NCI-H774 (cell line): ENCODE measurements around the gene CALHM4.

Experiments
- DNase-seq: peaks from one replicate; lab custom pipeline; 2025; lab: John Stamatoyannopoulos, UW

CALHM4 gene, protein sequence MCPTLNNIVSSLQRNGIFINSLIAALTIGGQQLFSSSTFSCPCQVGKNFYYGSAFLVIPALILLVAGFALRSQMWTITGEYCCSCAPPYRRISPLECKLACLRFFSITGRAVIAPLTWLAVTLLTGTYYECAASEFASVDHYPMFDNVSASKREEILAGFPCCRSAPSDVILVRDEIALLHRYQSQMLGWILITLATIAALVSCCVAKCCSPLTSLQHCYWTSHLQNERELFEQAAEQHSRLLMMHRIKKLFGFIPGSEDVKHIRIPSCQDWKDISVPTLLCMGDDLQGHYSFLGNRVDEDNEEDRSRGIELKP

GRCh38 chr6:116553451-116553850, at the start of gene CALHM4:
TSS of gene CALHM4 (plus strand) at chr6:116553751. CDS start at chr6:116553794, 43 bp downstream.
- DNase-seq: no peak

DNA sequence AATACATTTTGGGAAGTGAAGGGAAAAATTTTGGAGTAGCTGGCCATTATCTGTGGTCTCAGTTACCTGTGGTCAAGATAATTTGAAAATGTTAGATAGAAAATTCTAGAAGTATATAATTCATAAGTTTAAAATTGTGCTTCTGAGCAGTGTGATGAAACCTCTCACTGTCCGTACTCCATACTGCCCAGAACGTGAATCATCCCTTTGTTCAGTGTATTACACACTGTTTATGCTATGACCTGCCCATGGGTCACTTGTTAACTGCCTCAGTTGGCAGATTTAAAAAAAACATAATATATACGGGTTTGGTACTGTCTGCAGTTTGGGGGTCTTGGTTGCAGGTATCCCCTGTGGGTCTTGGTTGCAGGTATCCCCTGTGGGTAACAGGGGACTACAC, 46.2 kb upstream of the CALHM4 start:
- no peak for DNase-seq

DNA sequence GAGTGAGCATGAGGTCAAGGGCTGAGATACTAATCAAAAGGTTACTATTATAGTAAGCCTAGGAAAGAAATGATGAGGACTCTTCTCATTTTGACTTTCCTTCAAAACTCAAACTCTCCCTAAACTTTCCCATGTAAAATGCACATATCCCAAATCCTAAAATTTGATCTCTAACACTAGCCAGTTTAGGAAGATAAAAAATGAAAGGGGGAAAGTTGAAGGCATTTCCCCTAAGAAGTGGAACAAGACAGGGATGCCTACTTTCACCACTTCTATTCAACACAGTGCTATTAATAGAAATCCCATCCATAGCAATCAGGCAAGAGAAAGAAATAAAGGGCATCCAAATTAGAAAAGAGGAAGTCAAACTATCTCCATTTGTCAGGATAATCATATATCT, 45.0 kb upstream of the CALHM4 start:
- no peak for DNase-seq

- no peak for DNase-seq
These were observed 42.0 kb upstream of the CALHM4 start, which contains the start of gene CALHM5 for GRCh38 chr6:116511424-116512110. TSS of gene CALHM5 (plus strand) at chr6:116511639. CDS start at chr6:116511697, 58 bp downstream.

- no peak for DNase-seq
These were observed 41.4 kb upstream of the CALHM4 start for GRCh38 chr6:116512111-116512559.

DNA sequence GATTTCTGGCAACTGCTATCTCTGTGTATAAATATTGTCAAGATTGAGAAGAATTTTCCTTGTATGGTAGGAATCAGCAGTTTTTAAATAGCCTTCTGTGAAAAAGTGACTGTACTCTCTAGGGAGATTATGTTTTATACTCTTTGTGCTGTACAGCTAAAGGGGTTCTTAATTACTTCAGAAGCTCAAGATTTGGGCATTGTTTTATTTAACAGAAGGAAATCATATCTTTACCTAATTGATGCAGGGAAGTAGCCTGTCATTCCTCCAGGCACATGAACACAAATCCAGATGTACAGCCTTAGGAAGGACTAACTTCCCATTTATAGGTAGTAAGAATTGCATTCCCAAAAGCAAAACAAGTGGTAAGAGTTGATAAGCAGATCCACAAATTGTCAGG, 40.8 kb upstream of the CALHM4 start:
- DNase-seq: no peak

DNA sequence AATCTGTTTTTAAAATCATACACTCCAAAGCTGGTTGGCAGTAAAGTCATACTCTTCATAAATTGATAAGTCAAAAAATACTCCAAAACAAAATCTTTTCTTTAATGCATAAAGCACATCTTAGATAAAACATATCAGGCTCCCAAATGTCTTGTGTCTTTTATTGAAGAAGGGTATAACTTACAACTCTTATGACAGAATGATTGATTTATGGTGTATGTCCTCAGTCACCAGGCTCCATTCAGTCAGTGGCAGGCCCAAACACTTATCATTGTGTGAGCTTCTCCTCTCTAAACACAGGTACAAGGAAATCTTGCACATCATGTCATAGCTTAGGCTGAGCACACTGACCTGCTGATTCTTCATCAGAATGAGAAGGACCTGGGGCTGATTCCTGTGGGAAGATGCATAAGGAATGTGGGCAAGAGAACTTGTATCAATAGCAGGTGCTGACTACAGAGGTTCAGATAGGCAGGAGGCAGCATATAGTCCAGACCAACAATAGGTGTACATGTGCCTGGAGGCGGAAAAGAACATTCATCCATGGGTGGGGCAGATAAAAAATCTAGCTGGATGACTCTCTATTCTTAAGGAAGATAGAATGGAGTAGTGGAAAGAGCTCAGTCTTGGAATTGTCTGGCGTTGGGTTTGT, 40.2 kb upstream of the CALHM4 start:
- DNase-seq: no peak

GRCh38 chr6:116514111-116514510, 39.4 kb upstream of the CALHM4 start:
- no peak for DNase-seq

DNA sequence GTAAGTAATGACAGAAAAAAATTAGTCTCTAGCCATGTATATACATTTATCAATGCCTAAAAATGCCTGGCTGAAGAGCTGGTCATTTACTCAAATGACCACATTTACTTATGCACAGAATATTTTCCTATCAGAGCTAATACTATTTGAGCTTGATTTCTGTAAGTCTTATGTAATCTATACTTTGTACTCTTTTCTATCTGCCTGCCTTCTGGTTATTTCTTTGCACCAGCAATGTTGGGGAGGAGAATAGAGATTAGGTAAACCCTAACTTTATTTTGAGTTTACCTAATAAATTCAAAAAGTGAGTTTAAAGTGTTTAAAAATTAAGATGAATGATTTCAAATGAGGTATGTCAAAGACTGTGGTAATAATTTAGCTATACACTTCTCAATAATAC, 38.4 kb upstream of the CALHM4 start:
- no peak for DNase-seq

- no peak for DNase-seq
These were observed 34.8 kb upstream of the CALHM4 start for GRCh38 chr6:116518621-116519368.

- no peak for DNase-seq
These were observed 30.7 kb upstream of the CALHM4 start for GRCh38 chr6:116522896-116523295.

DNA sequence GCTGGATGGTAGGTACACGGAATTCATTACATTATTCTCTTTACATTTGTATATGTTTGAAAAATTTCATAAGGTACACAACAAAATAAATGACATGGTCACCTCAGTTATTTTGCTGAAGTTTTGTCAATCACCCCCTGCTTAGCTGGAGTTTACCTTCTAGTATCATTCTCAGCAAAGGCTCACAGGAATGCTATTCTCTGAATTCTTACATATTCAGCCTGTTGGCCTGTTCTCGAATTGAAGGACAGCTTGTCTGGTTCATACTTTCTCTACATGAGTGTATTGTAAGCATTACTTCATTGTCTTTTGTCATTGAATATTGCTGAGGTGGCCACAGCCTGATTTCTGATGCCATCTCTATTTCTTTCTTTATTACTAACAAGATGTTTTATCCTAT, 29.3 kb upstream of the CALHM4 start:
- no peak for DNase-seq

DNA sequence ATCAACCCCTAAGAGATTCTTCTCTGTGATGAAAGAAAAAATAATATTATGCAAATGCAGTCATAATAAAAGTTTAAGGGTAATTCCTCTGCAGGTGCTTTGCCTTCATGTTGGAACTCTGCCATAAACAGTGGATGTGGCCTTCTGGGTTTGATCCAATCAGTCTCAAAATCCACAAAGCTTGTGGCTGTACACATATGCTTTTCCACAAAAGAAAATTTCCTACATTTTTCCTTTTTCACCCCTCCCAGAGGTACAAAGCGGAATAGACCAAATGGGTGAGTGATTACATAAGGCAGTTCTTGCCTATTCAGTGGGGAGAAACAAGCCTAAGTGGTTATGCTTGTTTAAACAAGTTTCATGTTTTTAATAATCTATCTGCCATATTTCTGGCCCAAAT, 25.4 kb upstream of the CALHM4 start:
- no peak for DNase-seq

GRCh38 chr6:116528780-116529179, 24.8 kb upstream of the CALHM4 start:
- no peak for DNase-seq

DNA sequence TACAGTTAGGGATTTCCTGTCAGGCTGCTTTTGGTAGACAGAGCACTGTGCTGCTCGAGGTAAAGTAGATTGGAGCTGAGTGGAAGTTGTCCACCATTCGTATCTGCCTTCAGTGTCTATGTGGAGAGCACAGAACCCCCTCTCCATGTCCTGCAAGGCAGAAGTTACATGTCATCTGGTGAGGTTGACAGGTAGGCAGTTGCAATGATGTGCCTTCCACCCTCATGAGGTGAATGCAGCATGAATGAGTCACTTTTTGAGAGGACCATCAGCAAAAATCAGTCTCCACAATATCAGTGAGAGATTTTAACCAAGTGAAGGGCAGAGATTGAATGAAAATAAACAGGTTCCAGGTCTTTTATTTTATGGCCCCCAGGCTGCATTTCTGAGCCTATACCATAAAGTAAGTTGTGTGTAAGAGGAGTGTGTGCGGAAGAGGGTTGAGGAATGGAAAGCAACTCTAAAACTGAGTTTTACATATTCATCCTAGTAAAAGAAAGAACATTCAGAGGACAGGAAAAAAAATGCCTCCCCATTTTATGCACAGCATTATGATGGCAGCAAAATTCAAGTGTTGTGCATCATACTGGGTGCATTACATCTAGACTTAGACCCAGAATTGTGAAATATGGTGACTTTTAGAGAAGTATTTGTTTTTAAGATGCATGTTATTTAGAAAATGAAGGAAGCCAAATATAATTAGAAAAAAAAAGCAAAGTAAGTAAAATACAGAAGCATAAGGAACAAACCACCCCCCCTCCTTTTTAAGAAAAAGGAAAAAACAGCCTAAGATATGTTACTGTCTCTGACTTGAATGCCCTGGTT, 23.9 kb upstream of the CALHM4 start:
- no peak for DNase-seq

GRCh38 chr6:116530436-116530835, 23.1 kb upstream of the CALHM4 start:
- peak; percentile 98 for DNase-seq

DNA sequence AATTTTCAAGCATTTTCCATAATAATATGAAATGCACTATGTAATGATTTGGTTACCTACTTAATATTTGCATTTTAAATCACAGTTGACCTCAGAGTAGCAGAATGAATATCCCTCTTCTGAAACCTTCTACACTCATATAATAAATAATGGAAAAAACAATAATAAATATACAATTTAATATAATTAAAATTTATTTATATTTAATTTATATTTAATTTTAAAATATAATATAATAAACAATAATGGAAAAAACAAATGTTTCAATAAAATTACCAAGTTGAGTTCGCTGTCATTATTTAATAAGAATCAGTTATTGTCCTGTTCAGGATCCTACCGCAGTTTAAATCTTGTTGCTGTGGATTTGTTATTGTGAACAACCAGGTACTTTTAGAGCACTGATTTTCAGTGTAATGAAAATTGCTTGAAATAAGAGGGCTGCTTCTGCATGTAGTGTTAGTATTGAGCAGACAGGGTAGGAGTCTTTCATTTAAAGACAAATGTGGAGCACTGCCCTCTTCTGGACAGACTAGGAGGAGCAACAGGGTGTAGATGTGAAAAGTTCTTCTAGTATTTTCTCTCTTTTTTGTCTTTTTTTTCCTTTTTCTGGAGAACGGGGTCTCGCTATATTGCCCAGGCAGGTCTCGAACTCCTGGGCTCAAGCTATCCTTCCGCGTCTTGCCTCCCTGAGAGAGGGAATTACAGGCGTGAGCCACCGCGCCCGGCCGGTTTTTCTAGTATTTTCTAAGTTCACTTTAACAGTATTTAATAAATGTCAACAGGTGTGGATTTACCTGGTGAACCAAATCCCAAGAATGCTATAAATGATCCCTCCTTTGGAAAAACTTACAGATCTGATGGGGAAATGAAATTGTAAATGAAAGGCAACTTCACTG, 21.6 kb upstream of the CALHM4 start:
- DNase-seq: peak; percentile 68

DNA sequence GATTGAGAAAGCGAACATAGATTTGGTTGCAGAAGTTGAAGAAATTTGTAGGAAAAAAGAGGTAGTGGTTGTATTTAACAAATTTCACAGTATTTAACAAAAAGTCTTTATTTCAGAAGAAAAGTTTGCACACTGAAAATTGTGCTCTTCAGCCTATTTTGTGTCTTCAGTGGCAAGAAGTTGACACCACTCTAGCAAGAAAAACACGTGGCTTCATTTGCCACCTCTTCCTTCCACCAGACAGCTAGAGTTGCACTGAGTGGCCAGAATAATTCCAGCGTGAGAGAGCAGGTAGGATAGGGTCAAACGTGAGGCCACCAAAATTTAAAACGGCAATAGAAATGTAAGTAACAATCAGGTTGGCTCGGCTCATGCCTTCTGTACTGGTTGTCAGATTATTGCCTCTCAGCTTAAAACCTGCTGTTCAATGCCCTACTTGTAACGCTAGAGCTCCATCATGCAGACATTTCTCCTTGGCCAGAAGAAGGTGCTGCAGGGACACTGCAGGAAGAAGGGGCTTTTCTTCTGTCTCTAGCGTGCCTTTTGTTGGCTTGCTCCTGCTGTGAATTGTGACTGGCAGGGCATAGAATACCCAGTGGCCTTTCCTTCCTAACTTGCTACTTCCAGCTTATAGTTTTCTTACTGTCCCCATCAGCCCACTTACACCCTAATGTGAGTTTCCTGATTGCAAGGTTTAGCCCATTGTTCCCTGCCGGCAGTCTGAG, 20.2 kb upstream of the CALHM4 start:
- no peak for DNase-seq

DNA sequence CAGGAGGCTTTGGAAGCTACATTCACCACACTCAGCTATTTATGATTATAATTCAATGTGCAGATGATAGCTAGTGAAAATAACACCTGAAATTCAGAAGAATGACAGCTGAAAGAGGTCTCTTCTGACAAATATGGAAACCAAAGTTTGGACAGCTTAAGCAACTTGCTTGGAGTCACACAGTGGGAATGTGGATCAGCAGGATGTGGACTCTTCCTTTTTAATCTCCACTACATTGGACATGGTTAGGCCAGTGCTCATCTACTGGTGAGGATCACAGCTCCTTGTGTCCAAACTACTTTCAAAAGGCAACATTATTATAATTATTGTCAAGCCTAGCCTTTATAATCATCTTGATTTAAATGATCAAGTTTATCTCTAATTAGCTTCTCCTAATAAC, 18.4 kb upstream of the CALHM4 start:
- DNase-seq: no peak

DNA sequence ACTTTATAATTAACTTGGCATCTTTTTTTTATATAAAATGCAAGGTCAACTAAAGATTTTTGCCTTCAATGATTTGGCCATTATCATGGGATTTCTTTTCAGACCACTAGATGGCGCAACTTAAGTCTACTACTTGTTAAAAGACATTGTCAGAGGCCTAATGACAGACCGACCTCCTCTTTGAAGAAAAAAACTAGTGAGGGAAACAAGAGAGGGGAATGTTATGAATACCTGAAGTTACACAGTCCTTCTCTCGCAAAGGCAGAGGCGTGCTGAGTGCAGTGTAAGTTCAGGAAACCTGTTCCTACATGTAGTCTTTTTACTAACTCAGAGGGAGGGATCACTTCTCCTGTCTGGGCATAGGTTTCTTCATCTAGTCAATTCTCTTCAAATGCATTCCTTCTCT, 17.3 kb upstream of the CALHM4 start:
- peak; percentile 81 for DNase-seq
